ENCODE measurements around the gene ERVFRD-1.
A peak's percentile ranks its signal among the peaks of the same experiment; 100 is the strongest.

The ERVFRD-1 gene, protein sequence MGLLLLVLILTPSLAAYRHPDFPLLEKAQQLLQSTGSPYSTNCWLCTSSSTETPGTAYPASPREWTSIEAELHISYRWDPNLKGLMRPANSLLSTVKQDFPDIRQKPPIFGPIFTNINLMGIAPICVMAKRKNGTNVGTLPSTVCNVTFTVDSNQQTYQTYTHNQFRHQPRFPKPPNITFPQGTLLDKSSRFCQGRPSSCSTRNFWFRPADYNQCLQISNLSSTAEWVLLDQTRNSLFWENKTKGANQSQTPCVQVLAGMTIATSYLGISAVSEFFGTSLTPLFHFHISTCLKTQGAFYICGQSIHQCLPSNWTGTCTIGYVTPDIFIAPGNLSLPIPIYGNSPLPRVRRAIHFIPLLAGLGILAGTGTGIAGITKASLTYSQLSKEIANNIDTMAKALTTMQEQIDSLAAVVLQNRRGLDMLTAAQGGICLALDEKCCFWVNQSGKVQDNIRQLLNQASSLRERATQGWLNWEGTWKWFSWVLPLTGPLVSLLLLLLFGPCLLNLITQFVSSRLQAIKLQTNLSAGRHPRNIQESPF

DNA sequence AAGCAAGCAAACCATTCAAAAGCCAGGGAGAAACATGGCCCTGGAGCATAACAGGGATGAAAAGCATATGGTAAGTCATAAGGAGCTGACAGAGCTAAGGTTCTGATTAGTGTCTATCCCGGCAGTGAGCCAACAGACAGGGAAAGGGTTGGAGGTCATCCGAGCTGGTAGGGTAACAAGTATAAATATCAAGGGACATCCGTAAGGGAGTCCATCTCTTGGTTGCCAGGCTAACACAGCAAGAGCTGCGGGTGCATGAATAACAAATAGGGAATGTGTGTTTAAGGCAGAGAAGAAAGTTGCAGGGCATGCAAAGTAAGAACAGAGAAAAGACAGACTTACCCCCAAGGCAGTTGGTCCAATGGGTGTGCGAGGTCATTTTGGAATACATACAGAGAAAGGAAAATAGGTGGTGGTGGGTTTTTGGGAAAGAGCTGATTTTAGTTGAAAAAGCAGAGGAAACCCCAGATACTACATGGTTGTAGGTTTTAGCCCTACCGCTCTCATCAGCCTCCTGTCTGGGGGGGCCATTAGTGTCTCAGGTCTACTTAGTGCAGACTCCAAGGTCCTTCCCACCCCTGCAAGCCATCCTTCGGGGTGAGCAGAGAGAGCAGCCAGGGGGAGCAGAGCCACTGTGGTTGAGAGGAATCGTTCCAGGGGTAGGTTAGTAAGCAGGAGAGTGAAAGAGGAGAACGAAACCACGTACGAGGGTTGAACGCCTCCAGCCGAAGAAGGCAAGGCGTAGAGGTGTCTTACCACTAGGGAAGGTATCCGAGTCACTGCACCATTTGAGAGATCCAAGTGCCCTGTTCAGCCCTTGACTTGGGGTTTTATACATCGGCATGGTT is at the start of gene ERVFRD-1:
Gene ERVFRD-1, minus strand, starts transcription at position 805 of the 848 bp plus-strand sequence. CDS start 6,415 bp downstream, outside the sequence.
- DNase-seq (ENCODE audit: low spot score): no peak

DNA sequence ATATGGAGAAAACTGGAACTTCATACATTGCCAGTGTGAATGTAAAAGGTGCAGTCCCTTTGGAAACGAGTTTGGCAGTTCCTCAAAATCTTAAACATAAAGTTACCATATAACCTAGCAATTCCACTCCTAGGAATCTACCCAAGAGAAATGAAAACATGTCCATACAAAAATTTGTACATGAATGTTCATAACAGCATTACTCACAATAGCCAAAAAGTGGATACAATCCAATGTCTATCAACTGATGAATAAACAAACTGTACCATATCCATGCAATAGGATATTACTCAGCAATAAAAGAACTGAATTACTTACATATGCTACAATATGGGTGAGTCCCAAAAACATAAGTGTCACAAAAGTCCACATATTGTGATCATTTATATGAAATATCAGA is 48.7 kb upstream of the ERVFRD-1 start:
- DNase-seq (ENCODE audit: low spot score): no peak

DNA sequence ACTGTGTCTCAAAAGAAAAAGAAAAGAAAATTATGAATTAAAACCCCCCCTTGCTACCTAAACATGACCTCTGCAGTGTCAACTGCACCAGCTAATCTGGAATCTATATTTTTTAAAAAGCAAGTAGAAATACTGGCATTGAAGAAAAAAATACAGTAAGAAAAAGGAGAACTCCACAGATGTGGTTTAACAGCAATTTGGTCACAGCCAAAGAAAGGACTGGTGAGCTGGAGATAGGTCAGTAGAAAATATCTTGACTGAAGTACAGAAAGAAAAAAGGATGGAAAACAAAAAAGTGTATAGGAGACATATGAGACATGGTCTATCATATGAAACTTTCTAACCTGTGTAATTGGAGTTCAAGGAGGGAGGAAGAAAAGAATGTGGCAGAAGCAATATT is 44.1 kb upstream of the ERVFRD-1 start:
- no peak for DNase-seq (ENCODE audit: low spot score)

DNA sequence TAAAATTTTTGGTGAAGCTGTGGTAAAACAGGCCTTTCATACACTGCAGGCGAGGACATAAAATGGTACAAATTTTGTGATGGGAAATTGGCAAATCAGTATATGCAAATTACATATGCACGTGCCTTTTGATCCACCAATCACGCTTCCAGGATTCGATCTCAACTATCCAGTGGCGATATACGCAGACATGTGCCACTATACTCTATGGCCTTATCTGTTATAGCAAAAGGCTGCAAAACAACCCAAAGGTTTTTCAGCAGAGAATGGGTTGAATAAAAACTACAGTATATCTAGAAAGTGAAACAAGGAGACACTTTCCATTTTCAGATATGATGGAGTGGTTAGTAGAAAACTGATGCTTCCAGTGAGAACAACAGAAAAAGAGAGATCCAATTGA is 41.9 kb upstream of the ERVFRD-1 start:
- no peak for DNase-seq (ENCODE audit: low spot score)

DNA sequence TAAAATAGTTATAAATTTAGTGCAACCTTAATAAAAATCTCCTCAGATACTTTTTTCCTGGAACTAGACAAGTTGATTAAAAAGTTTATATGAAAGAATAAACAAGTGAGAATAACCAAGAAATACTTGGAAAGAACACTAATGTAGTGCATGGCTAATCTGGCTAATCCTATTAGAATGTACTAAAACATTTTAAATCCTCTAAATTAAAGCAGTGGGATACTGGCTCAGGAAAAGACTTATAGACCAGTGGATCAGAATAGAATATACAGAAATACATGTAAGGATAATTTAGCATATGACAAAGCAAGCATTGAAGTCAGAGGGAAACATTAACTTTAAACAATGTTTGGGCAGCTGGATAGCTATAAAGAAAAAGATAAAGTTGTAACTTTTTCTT is 41.1 kb upstream of the ERVFRD-1 start:
- DNase-seq (ENCODE audit: low spot score): no peak

DNA sequence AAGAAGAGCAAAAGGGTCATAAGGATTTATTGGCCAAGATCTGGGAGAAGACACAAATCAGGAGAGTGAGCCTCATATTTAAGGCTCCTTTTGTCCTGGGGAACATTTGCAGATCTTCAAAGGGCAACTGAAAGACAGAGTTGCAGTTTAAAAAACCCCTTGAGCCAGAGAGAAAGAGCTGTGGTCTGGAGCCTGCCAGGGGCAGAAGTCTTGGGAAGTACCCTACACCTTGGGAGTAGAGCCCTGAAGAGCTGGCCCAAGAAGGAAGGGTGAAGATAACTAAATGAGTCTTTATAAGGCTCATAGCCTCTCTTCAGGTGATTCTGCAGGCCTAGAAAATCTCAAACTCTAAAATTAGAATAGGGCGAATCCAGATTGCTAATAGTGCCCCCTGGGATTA is 40.0 kb upstream of the ERVFRD-1 start:
- no peak for DNase-seq (ENCODE audit: low spot score)

DNA sequence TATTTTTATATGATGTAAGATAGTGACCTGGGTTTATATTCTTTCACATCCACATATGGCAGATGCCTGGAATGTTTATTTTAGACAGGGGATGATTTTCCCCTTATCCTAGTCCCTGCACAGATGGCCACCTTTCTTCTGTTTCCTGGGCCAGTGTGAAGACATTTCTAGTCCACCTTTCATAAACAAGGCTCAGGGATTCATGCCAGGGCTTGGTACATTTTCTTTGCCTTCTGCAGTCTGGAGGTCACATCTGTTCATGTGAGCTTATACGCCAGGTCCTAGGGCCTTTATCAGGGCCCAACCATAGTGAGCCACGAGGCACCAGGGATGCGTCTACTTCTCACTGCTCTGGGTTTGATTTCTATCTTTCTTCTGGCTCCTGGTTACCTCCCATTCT is 38.0 kb upstream of the ERVFRD-1 start:
- DNase-seq (ENCODE audit: low spot score): no peak

DNA sequence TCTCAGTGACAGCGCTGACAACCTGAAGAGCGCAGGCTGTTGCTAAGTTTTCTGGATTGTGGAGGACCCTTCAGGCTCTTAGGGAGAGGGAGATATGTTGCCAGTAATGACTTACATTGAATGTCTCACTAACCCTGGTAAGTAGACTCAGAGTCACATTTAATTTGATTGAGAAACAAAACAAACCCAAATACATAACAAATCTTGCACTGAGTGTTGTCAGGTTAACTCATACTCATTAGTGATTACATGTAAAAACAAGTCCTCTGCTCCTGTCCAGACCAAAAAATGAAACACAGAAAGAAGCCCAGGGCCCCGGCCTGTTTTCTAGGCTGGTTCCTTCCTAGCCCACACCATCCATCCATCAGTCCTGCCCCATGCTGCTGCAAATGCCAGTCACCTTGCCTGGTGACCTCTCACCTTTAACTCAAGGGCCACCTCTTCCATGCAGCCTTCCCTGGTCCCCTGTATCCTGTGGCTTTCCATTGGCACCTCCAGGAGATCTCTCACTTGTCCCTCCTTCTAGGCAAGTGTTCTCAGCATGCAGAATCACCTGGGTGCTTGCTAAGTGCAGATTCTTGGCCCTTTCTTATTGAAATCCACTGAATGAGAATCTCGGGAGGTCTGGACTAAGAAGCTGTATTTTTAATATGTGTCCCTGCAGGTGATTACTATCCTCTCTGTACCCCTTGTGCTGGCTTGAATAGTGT is 34.7 kb upstream of the ERVFRD-1 start:
- DNase-seq (ENCODE audit: low spot score): no peak

DNA sequence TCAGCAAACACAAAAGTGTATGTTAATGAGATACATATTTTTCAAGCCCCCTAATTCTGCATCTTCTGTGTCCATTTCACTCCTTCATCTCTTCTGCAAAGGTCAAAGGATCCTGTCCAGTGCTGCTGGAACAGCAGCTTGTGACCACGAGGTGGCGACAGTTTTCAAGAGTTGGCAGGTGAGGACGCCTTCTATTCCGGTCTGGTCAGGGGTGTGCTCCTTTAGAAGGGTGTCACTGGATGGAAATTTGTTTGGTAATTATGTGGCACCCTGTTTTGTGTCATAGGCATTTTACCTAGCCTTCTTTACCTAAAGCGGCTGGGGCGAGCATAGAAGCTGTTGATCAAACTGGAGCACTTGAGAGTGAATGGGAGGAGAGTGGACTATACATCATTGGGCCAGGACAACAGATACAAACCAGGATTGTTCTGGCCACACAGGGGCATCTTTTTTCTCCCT is 32.9 kb upstream of the ERVFRD-1 start:
- peak; percentile 81 for DNase-seq (ENCODE audit: low spot score)

DNA sequence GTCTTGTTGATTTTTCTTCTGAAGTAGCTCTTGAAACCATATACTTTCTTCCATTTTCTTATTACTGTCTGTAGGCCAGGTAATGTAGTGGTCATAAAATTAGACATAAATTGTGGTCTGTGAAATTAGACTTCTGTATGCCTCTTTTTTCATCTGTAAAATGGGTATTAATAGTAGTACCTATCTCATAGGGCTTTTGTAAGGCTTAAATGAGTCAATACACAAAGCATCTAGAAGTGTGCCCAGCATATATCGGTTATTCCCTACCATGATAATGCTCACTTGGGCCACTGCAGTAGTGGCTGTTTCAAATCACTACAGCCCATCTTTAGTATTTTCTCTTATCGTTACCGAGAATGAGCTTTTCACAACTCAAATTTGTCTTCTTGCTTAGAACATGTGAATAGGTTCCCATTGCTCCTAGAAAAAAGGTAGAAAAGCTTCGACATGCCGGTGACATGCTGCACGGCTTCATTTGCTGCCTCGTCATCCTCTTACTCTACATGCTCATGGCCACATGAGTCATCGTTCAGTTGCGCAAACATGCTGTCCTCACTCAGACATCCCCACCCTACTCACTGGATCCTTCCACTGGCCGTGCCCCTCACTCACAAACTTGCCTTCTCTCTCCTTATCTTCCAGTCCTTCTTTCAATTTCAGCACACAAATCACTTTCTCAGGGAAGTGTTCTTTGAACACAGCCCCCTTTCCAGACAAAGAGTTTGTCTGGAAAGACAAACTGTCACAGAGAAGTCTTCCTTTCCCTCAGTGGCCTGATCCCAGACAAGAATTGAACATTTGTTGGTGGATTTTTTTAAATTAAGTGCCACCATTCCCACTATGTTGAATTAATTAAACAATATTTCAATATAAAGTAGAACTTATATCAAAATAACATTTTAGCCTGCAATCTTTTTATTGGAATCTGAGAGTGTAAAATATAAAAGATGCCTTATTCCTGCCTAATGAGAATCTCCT is 32.2 kb upstream of the ERVFRD-1 start:
- DNase-seq (ENCODE audit: low spot score): peak; percentile 89

DNA sequence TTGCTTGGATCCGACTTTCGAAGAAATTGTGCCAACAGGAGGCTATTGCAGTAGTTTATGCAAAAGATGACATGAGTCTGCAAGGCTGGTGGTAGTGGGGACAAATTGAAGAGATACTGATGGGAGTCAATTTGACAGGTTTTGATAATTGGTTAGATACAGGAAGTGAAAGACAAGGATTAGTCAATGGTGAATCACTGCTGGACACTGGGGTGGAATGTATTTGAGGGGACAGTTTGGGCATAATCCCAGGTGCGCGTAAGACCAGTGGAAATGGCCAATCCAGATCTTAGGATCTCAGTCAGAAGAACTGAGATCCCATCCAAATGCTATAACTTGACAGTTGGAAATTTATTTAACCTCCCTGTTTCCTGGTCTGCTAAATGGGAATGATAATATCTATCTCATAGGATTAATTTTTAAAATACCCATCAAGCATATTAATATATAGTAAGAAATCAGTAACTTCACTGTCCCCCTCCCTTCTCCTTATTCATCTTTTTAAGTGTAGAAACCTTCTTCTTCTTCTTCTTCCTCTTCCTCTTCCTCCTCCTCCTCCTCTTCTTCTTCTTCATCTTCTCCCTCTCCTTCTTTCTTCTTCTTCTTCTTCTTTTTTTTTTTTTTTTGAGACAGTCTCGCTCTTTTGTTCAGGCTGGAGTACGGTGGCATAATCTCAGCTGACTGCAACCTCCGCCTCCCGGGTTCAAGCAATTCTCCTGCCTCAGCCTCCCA is 30.9 kb upstream of the ERVFRD-1 start:
- DNase-seq (ENCODE audit: low spot score): no peak

DNA sequence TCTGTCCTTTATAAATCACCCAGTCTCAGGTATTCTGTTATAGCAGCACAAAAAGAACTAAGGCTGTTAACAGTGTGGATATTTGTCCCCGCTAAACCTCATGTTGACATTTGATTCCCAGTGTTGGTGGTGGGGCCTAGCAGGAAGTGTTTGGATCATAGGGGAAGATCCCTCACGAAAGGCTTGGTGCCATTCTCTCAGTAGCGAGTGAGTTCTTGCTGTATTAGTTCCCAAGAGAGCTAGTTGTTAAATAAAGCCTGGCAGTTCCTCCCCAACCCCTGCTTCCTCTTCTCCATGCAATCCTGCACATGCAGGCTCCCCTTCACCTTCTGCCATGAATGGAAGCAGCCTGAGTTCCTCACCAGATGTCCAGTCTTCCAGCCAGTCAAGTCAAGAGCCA is 29.8 kb upstream of the ERVFRD-1 start:
- no peak for DNase-seq (ENCODE audit: low spot score)

DNA sequence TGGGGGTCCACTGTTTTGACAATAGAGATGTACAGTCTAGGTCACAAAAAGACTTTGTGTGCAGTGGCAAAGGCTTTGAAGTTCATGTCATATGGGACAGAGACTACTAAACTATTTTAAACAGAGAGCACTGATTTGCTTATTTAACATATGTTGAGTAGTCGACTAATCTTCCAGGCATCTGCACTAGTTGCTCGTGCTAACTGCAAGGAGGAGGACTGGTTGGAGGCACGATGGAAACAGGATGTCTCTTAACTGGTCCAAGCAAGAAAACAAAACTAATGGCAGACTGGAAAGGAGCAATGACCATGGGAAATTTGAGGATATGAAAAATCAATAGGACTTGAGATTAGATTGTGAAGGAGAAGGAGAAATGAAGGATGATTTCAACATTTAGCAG is 28.5 kb upstream of the ERVFRD-1 start:
- DNase-seq (ENCODE audit: low spot score): no peak

DNA sequence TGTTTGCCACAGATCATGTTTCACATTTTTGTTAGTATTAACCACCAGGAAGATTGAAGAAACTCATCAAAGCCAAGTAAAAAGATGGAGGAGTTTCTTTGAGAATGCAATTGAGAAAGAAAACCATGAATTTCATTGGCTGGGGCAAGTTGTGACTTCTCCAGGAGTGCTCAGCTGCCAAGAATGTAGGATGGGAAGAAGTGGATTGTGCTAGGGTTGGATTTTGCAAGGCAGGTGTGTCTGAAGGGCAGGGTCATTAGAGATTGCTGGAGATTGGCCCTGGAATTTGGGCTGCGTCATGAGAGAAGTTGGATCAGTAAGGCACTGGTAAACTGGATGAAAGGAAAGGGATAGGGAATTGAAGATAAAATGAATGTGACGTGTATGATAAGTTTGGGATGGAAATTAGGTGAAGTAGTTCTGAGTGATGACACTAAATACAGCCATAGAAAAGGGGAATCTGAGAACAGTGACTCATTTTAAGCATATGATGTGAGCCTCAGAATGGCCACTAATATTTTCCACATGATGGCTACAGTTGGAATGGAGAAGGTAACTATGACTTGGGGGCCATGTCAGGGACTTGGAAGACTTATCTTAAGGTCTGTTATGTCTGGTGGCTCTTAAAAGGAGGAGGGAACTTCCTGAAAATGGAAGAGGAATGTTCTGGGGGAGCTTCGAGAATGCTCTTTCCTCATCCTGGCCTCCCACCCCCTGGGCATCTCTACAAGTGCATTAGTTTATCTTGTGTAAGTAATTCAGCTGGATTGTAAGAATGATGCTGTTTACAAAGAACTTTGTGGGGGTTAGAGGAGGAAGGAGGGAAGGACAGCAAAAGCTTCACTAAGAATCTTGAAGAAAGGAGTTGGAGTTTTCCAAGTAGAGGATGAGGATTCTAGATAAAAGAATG is 27.8 kb upstream of the ERVFRD-1 start:
- DNase-seq (ENCODE audit: low spot score): peak; percentile 20

DNA sequence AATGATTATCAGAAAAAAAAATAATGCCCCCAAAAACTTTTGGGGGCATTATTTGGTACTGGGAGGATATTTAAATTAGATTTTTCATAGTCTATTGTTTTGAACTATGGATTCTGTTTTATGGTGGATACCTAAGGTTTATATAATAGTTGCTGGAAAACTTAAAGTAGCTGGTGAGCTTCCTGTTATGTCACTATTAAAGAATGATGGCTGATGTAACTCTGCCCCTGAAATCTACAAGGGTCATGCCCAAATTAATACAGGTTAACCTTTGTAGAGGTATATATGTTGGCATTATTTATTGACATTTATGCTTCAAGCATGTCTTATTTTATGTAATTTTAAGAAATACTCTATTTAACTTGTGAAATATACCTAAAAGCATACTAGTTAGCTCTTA is 25.3 kb upstream of the ERVFRD-1 start:
- DNase-seq (ENCODE audit: low spot score): no peak

DNA sequence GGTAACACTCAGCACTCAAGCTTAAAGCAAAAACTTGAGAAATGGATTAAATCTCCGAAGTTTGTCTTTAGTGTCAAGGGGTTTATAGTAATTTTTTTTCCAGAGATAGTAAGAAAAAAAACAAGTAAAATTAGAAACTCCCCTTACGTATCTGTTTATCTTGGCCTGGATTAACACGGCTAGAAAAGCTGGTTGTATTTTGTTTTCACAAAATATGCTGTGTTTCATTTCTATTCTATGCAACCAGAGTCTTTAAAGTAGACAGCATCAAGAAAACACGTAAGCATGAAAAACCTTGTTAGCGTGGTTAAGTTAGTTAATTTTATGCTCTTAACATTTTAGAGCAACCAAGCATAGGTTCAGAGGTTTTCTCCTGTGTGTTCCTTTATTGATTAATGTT is 21.8 kb upstream of the ERVFRD-1 start:
- DNase-seq (ENCODE audit: low spot score): no peak

DNA sequence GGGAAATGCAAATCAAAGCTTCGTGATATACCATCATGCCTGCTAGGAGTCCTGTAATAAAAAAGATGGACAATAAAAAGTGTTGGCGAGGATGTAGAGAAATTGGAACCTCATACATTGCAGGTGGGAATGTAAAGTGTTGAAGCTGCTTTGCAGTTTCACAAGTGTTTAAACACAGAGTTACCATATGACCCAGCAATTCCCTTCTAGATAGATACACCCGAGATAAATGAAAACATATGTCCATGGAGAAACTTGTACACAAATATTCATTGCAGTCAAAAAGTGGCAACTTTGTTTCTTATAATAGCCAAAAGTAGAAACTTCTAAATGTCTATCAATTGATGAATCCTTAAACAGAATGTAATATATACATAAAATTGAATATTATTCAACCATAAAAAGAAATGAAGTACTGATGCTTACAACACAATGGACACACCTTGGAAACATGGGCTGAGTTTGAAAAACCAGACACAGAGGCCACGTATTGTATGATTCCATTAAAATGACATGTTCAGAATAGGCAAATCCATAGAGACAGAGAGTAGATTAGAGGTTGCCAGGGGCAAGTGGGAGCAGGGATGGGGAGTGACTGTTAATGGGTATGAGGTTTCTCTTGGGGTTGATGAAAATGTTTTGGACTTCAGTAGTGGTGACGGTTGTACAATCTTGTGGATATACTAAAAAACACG is 20.8 kb upstream of the ERVFRD-1 start:
- DNase-seq (ENCODE audit: low spot score): no peak

DNA sequence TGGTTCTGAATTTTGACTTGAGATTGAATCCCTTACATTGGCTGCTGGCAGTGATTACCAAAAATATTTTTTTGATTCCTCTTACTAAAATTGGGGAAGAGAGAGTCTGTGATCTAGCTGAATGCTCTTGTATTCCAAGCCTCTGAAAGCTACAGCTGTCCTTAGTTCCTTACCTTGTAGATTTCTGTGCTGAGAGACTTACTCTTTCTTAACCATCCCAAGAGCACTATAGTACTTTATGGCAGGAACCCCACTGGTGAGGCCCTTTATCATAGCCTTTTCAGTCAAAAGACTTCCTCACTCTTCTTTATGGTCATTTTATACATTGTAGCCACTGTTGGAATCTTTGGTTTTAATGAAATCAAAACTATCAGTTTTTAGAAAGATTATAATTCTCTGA is 19.1 kb upstream of the ERVFRD-1 start:
- no peak for DNase-seq (ENCODE audit: low spot score)

Data from AG08395 (cell line).